Activated naive CD4-positive, alpha-beta T cell treated with anti-CD3 and anti-CD28 coated beads, Interleukin-2, amount 10 ng/mL, durations not matched to agents 7 days and 5 days (primary cell): ENCODE measurements around the gene WNT11.

ENCODE experiments used
- CTCF ChIA-PET: fragments of 350-600 bp; sonication (Branson Sonifier 250); formaldehyde crosslinking; loops from one replicate; lab custom pipeline; 2021; ENCODE audit warnings: antibody characterized with exemption; lab: Charles Lee
- DNase-seq: peaks from one replicate; pipeline ENCODE4 v3.0.0-alpha.2; 2020
- H3K27ac Mint-ChIP-seq: one replicate; pipeline ENCODE4 v1.8.0; 2021; ENCODE audit warnings: mild to moderate bottlenecking, moderate library complexity, mixed read lengths
- H3K27me3 Mint-ChIP-seq: one replicate; pipeline ENCODE4 v1.8.0; 2021; ENCODE audit warnings: mild to moderate bottlenecking, mixed read lengths
- H3K36me3 Mint-ChIP-seq: one replicate; pipeline ENCODE4 v1.8.0; 2021; ENCODE audit warnings: mixed read lengths
- H3K4me1 Mint-ChIP-seq: one replicate; pipeline ENCODE4 v1.8.0; 2021; ENCODE audit warnings: mixed read lengths
- H3K4me3 Mint-ChIP-seq: one replicate; pipeline ENCODE4 v1.8.0; 2021; ENCODE audit warnings: mild to moderate bottlenecking, moderate library complexity, mixed read lengths
- H3K9me3 Mint-ChIP-seq: one replicate; pipeline ENCODE4 v1.8.0; 2021; ENCODE audit warnings: mixed read lengths

The WNT11 gene

DNA sequence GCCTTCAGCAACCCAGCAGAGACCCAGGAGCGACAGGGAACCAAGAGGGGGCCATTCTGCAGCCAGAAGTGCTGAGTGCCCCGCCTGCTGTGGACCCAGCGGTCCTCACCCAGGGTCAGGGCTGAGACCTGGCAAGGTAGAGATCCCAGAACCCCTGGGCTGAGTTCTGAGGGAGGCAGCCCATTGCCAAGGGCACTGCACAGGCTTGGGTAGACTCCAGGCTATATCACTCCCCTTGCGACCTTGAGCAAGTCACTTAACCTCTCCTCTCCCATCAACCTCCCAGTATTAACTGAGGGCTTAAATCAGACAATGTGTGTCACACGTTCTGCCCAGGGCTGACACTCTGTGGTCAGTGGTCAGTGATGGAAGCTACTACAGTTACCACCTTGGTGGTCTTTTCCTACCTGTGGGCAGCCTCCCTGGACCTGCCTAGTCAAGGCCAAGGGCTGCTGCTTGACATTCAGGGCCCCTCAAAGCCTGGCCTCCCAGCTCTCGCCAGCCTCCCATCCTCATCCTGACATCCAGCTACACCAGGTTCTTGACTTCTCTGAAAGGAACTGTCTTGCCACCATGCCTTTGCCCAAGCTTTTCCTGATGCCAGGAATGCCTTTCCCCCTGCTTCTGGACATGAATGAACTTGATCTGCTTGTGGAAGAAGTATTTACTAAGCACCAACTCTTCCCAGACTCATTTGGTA lies 8.2 kb downstream of the WNT11 start:
- H3K9me3 Mint-ChIP-seq: no peaks in the 10 kb centered on the region
- no peak overlapping the region for H3K27ac Mint-ChIP-seq
- H3K4me3 Mint-ChIP-seq: no peak overlapping the region
- no peak for DNase-seq
- H3K4me1 Mint-ChIP-seq: no peaks in the 10 kb centered on the region
- CTCF ChIA-PET: interaction anchor here (1.5 kb wide), 1 partner anchor 10 kb away, joined by 6 read pairs; no protein-coding TSS in a partner anchor
- no peaks in the 10 kb centered on the region for H3K36me3 Mint-ChIP-seq
- H3K27me3 Mint-ChIP-seq: peaks cover 28% of the 10 kb centered on the region

DNA sequence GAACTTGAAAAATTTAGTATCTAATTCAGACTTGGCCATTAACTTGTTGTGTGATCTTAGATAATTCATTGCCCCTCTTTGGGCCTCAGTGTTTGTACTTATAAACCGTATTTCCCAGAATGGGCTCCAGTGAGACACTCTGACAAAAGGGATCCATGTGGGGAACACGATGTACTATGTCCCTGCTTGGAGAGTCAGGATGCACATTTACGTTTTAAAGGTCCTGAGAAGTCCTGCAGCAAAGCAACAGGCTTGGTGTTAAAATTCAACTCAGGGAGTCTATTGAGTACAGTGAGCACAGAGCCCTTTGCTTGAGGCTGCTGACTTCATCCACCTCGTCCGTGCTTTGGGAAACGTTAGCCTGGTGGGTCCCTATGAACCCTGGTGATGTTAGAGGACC lies 9.0 kb downstream of the WNT11 start:
- DNase-seq: no peak
- H3K4me1 Mint-ChIP-seq: no peaks in the 10 kb centered on the region
- no peak overlapping the region for H3K4me3 Mint-ChIP-seq
- H3K27ac Mint-ChIP-seq: no peak overlapping the region
- H3K27me3 Mint-ChIP-seq: peaks cover 20% of the 10 kb centered on the region
- no peaks in the 10 kb centered on the region for H3K36me3 Mint-ChIP-seq
- no peaks in the 10 kb centered on the region for H3K9me3 Mint-ChIP-seq
- CTCF ChIA-PET: interaction anchor here (0.5 kb wide), 1 partner anchor 472 kb away, joined by 3 read pairs; no protein-coding TSS in a partner anchor

DNA sequence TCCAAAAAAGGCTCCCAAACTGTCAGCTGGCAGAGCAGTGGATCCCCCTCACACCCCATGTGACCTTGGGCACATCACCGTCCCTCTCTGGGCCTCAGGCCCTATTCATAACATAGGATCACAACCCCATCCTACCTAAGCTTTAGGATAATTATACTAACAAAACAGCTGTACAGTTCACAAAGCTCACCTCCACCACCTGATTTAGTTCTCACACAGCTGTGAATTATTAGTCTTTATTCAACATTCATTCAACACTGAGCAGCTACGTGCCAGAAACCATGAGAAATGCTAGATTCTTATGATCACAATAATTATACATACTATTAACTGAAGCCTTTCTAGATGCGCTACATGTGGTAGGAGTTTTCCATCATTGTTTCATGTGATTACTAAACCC lies 9.5 kb downstream of the WNT11 start:
- Mint-ChIP-seq H3K27me3 (peaks cover 15% of the 10 kb centered on the region), H3K27ac (no peak overlapping the region), H3K4me3 (no peak overlapping the region), H3K9me3 (no peaks in the 10 kb centered on the region), H3K36me3 (no peaks in the 10 kb centered on the region), H3K4me1 (no peaks in the 10 kb centered on the region)
- no peak for DNase-seq
- CTCF ChIA-PET: interaction anchor here (0.5 kb wide), 1 partner anchor 472 kb away, joined by 3 read pairs; no protein-coding TSS in a partner anchor

- Mint-ChIP-seq H3K4me3 (no peak overlapping the region), H3K27ac (no peak overlapping the region), H3K4me1 (no peaks in the 10 kb centered on the region), H3K36me3 (no peaks in the 10 kb centered on the region), H3K9me3 (no peaks in the 10 kb centered on the region), H3K27me3 (peaks cover 7% of the 10 kb centered on the region)
- DNase-seq: no peak
- CTCF ChIA-PET: no interaction called here
These were observed 11.2 kb downstream of the WNT11 start for GRCh38 chr11:76194872-76195668.

GRCh38 chr11:76193219-76193618 lies 13.1 kb downstream of the WNT11 start:
- Mint-ChIP-seq H3K36me3 (no peaks in the 10 kb centered on the region), H3K9me3 (no peaks in the 10 kb centered on the region), H3K4me3 (no peak overlapping the region), H3K27me3 (peaks cover 7% of the 10 kb centered on the region), H3K4me1 (no peaks in the 10 kb centered on the region), H3K27ac (no peak overlapping the region)
- no peak for DNase-seq
- CTCF ChIA-PET: interaction anchor here (1.2 kb wide), 1 partner anchor 41 kb away, joined by 4 read pairs; no protein-coding TSS in a partner anchor

GRCh38 chr11:76190376-76190775 lies 15.9 kb downstream of the WNT11 start:
- CTCF ChIA-PET: no interaction called here
- DNase-seq: no peak
- no peaks in the 10 kb centered on the region for H3K4me1 Mint-ChIP-seq
- H3K4me3 Mint-ChIP-seq: no peak overlapping the region
- H3K27ac Mint-ChIP-seq: no peak overlapping the region
- H3K36me3 Mint-ChIP-seq: no peaks in the 10 kb centered on the region
- no peaks in the 10 kb centered on the region for H3K9me3 Mint-ChIP-seq
- H3K27me3 Mint-ChIP-seq: peaks cover 7% of the 10 kb centered on the region

- DNase-seq: no peak
- Mint-ChIP-seq H3K27ac (no peak overlapping the region), H3K27me3 (peaks cover 8% of the 10 kb centered on the region), H3K4me1 (no peaks in the 10 kb centered on the region), H3K4me3 (no peak overlapping the region), H3K9me3 (no peaks in the 10 kb centered on the region), H3K36me3 (no peaks in the 10 kb centered on the region)
- CTCF ChIA-PET: no interaction called here
These were observed 16.6 kb downstream of the WNT11 start for GRCh38 chr11:76189682-76190081.

GRCh38 chr11:76188873-76189272 lies 17.4 kb downstream of the WNT11 start:
- CTCF ChIA-PET: no interaction called here

DNA sequence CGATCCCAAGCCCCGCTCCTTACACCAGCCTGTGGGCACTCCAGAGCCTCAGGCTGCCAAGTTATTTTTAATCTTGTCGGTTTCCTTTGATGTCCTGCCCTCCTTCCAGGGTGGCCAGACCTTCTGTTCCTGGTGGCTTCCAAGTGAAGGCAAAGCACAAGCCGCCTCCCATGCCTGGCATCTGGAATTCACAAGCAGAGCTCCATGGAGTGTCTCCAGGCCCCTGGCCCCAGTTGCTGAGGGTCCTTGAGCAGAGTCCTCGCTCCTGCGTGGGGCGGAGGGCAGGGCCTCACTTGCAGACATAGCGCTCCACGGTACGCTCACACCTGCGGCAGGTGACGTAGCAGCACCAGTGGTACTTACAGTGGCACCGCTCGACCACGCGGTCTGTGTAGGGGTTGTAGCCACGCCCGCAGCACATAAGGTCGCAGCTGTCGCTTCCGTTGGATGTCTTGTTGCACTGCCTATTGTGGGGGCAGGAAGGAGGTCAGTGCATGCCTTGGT lies 19.5 kb downstream of the WNT11 start:
- H3K9me3 Mint-ChIP-seq: no peaks in the 10 kb centered on the region
- no peak overlapping the region for H3K4me3 Mint-ChIP-seq
- no peak overlapping the region for H3K27ac Mint-ChIP-seq
- peaks cover 2% of the 10 kb centered on the region for H3K4me1 Mint-ChIP-seq
- H3K36me3 Mint-ChIP-seq: no peaks in the 10 kb centered on the region
- CTCF ChIA-PET: interaction anchor here (1.2 kb wide), 1 partner anchor 35 kb away, joined by 4 read pairs; no protein-coding TSS in a partner anchor
- DNase-seq: no peak
- peaks cover 23% of the 10 kb centered on the region for H3K27me3 Mint-ChIP-seq

More at GRCh38 chr11:76188873-76189272, 17.4 kb downstream of the WNT11 start:
- no peaks in the 10 kb centered on the region for H3K9me3 Mint-ChIP-seq
- no peaks in the 10 kb centered on the region for H3K36me3 Mint-ChIP-seq
- peaks cover 2% of the 10 kb centered on the region for H3K4me1 Mint-ChIP-seq
- DNase-seq: no peak
- no peak overlapping the region for H3K4me3 Mint-ChIP-seq
- H3K27ac Mint-ChIP-seq: no peak overlapping the region
- H3K27me3 Mint-ChIP-seq: peaks cover 15% of the 10 kb centered on the region

GRCh38 chr11:76185931-76186401 lies 20.3 kb downstream of the WNT11 start:
- Mint-ChIP-seq H3K27me3 (peaks cover 23% of the 10 kb centered on the region), H3K4me3 (no peak overlapping the region), H3K9me3 (no peaks in the 10 kb centered on the region), H3K27ac (no peak overlapping the region), H3K36me3 (no peaks in the 10 kb centered on the region), H3K4me1 (peaks cover 2% of the 10 kb centered on the region)
- DNase-seq: no peak
- CTCF ChIA-PET: no interaction called here

DNA sequence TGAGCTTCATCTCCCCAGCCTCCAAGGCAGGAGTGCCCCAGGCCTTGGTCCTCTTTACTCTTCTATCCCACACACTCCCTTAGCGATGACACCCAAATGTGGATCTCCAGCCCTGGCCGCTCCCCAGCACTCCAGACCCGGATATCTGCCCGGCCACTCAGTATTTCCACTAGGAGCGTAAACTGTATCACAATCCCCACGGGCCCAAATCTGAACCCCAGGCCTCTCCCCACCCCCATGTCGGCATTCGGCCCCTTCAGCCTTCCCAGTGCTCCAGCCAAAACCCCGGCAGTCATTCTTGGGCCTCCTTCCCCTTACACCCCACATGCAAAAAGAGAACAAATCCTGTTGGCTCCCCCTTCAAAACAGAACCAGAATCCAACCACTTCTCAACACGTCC lies 20.8 kb downstream of the WNT11 start:
- H3K4me3 Mint-ChIP-seq: no peak overlapping the region
- peaks cover 23% of the 10 kb centered on the region for H3K27me3 Mint-ChIP-seq
- DNase-seq: no peak
- H3K9me3 Mint-ChIP-seq: no peaks in the 10 kb centered on the region
- no peaks in the 10 kb centered on the region for H3K36me3 Mint-ChIP-seq
- H3K4me1 Mint-ChIP-seq: peaks cover 2% of the 10 kb centered on the region
- H3K27ac Mint-ChIP-seq: no peak overlapping the region
- CTCF ChIA-PET: no interaction called here

DNA sequence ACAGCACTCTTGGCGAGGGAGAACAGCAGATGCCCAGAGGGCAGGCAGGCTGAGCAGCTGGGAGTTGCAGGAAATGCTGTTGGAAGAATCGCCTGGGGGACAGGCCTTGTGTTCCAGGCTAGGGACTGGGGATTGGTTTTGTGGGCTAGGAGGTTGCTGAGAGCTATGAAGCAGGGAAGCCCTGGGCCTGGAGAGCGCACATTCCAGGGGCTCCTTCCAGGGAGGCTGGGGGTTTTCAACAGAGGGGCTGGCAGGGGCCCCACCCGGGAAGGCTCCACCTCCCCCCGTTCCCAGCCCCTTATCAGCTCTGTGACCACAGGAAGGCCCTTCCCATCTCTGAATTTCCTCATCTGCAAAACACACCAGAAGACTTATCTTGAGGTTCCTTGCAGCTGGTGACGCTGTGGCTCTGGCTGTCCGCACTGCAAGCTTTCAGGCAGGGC lies 21.7 kb downstream of the WNT11 start:
- Mint-ChIP-seq H3K36me3 (no peaks in the 10 kb centered on the region), H3K9me3 (no peaks in the 10 kb centered on the region), H3K4me1 (peaks cover 2% of the 10 kb centered on the region), H3K4me3 (no peak overlapping the region), H3K27me3 (peaks cover 23% of the 10 kb centered on the region), H3K27ac (no peak overlapping the region)
- CTCF ChIA-PET: interaction anchor here (0.9 kb wide), 1 partner anchor 24 kb away, joined by 3 read pairs; no protein-coding TSS in a partner anchor
- no peak for DNase-seq

DNA sequence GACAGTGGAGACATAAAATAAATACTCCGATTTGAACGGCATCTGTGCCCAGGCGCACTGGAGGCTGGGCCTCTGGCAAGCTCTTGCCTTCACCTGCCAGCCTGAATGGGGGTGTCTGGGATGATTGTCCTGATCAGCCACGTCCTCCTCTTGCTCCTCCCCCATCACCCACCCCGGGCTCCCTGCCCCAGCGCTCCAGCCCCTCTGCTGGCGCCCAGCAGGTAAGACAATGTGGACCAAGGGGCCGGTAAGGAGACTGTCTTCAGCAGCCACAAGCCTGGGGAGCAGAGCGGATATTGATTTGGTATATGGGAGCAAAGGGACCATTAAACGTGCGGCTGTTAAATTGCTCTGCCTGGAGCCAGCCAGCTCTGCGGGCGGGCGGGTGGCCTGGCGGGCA lies 24.9 kb downstream of the WNT11 start:
- H3K27ac Mint-ChIP-seq: no peak overlapping the region
- H3K4me1 Mint-ChIP-seq: peaks cover 2% of the 10 kb centered on the region
- CTCF ChIA-PET: no interaction called here
- H3K27me3 Mint-ChIP-seq: peaks cover 23% of the 10 kb centered on the region
- no peak for DNase-seq
- no peak overlapping the region for H3K4me3 Mint-ChIP-seq
- no peaks in the 10 kb centered on the region for H3K9me3 Mint-ChIP-seq
- no peaks in the 10 kb centered on the region for H3K36me3 Mint-ChIP-seq

DNA sequence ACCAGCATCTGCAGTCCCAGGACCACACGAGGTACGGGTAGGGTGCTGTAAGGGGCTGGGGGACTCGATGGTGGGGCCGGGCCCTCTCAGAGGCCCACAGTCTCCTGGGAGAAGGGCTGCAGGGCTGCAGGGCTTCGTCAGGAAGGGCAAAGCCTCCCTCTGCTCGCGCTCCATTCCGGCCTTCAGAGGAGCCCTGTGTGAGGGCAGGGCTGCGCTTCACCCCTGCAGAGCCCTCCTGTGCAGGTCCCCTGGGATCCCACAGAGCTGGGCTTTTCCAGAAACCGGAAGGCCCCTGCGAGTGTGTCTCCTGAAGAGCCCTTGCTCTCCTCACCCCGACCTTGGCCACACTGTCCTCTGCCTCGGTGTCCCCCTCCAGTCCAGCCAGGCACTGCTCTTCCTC lies 27.2 kb downstream of the WNT11 start:
- Mint-ChIP-seq H3K4me3 (no peak overlapping the region), H3K36me3 (no peaks in the 10 kb centered on the region), H3K4me1 (peaks cover under 1% of the 10 kb centered on the region), H3K27me3 (peaks cover 10% of the 10 kb centered on the region), H3K9me3 (no peaks in the 10 kb centered on the region), H3K27ac (no peak overlapping the region)
- CTCF ChIA-PET: no interaction called here
- DNase-seq: no peak
